HepG2 (cell line): ENCODE data around the gene INHBC. TPM values are rescaled to one million over a fixed set of nuclear protein-coding genes. Genes with fewer than 3 reads are reported as not detected.

ENCODE experiments used
- CCDC6 ChIP-seq: sonication (generic); formaldehyde crosslinking; IDR thresholded peaks from 2 replicates; pipeline ENCODE4 v1.8.1; 2022; ENCODE audit warnings: mild to moderate bottlenecking, missing genetic modification reagents, moderate library complexity
- DMAP1 ChIP-seq: IDR thresholded peaks from 2 replicates; pipeline ENCODE4 v1.6.1; 2016
- HDAC6 ChIP-seq: fragments of 200-600 bp; sonication (generic); IDR thresholded peaks from 2 replicates; pipeline ENCODE4 v1.7.0; 2017; ENCODE audit warnings: mild to moderate bottlenecking, antibody characterized with exemption, low read length, low read depth
- JUND ChIP-seq: sonication (generic); formaldehyde crosslinking; IDR thresholded peaks from 2 replicates; pipeline ENCODE4 v1.8.0; 2022; ENCODE audit warnings: mild to moderate bottlenecking, missing genetic modification reagents
- KIAA2018 ChIP-seq: sonication (generic); formaldehyde crosslinking; IDR thresholded peaks from 2 replicates; pipeline ENCODE4 v1.5.0; 2020; ENCODE audit warnings: mild to moderate bottlenecking, missing genetic modification reagents, borderline replicate concordance
- NRL ChIP-seq: sonication (generic); formaldehyde crosslinking; IDR thresholded peaks from 2 replicates; pipeline ENCODE4 v1.5.0; 2020; ENCODE audit warnings: missing genetic modification reagents, mild to moderate bottlenecking, moderate library complexity, borderline replicate concordance
- PAX8 ChIP-seq: sonication (generic); formaldehyde crosslinking; IDR thresholded peaks from 2 replicates; pipeline ENCODE4 v1.8.0; 2022; ENCODE audit warnings: mild to moderate bottlenecking, missing genetic modification reagents, borderline replicate concordance
- POLR2A ChIP-seq, 2 experiments: IDR thresholded peaks; 2 replicates each; pipeline ENCODE4 v1.6.1; 2011; ENCODE audit warnings: low read depth in 2 of 2, low read length in 2 of 2, mild to moderate bottlenecking in 1 of 2, moderate library complexity in 1 of 2; ENCODE audit not compliant: insufficient read depth in 1 of 2
- REPIN1 ChIP-seq: sonication (generic); formaldehyde crosslinking; IDR thresholded peaks from 2 replicates; pipeline ENCODE4 v1.8.0; 2022; ENCODE audit warnings: missing genetic modification reagents, low read depth, mild to moderate bottlenecking, borderline replicate concordance
- SMARCC2 ChIP-seq: fragments of 450-650 bp; IDR thresholded peaks from 2 replicates; pipeline ENCODE4 v1.6.1; 2017; ENCODE audit warnings: antibody characterized with exemption, mild to moderate bottlenecking
- SMARCE1 ChIP-seq: fragments of 450-650 bp; IDR thresholded peaks from 2 replicates; pipeline ENCODE4 v1.6.1; 2017; ENCODE audit warnings: borderline replicate concordance
- TARDBP ChIP-seq: sonication (generic); formaldehyde crosslinking; IDR thresholded peaks from 2 replicates; pipeline ENCODE4 v1.8.0; 2022; ENCODE audit warnings: mild to moderate bottlenecking, missing genetic modification reagents
- TBL1XR1 ChIP-seq: fragments of 150-350 bp; IDR thresholded peaks from 2 replicates; pipeline ENCODE4 v1.6.1; 2014; ENCODE audit warnings: borderline replicate concordance, low read length; ENCODE audit not compliant: partially characterized antibody
- THAP11 ChIP-seq: IDR thresholded peaks from 2 replicates; pipeline ENCODE4 v1.6.1; 2016; ENCODE audit warnings: missing biosample characterization, missing genetic modification reagents
- ZNF224 ChIP-seq: sonication (generic); formaldehyde crosslinking; IDR thresholded peaks from 2 replicates; pipeline ENCODE4 v1.5.0; 2020; ENCODE audit warnings: mild to moderate bottlenecking, missing genetic modification reagents
- ZNF605 ChIP-seq: sonication (generic); formaldehyde crosslinking; IDR thresholded peaks from 2 replicates; pipeline ENCODE4 v1.8.0; 2022; ENCODE audit warnings: mild to moderate bottlenecking, missing genetic modification reagents
- polyA plus RNA-seq, 8 experiments: library from polyadenylated mRNA; depleted of rRNA in 3 of 8; stranded (reverse) in 7 of 8; unstranded in 1 of 8; fragments of >200 nt; fragmentation: Illumina TruSeq in 4 of 8; extraction: Trizol in 4 of 8; gene quantifications; 2 replicates each; pipeline versions ENCODE4 v1.2.1 to v1.2.3, GENCODE V29; 2011 to 2016; ENCODE audit warnings: low read depth in 4 of 8, missing spikeins in 1 of 8, mixed read lengths in 1 of 8; ENCODE audit not compliant: insufficient read depth in 1 of 8
- total RNA-seq, 5 experiments: library from RNA; depleted of rRNA; stranded (reverse); fragments of >200 nt; fragmentation: Illumina TruSeq; extraction: Trizol; gene quantifications; 2 replicates each; pipeline ENCODE4 v1.2.3, GENCODE V29; 2016; ENCODE audit warnings: low read depth in 1 of 5
- TF ChIP-seq, protein P1 (sequence below): IDR thresholded peaks from 2 replicates; pipeline ENCODE4 v1.4.0; 2020; ENCODE audit warnings: mild to moderate bottlenecking, missing genetic modification reagents

Gene INHBC
- total and polyA plus RNA-seq, 2 of the 13 experiments (the other 11 are each of a cell fraction or from before 2014, with no cell fraction given), result 1.8 to 13.8 TPM

DNA sequence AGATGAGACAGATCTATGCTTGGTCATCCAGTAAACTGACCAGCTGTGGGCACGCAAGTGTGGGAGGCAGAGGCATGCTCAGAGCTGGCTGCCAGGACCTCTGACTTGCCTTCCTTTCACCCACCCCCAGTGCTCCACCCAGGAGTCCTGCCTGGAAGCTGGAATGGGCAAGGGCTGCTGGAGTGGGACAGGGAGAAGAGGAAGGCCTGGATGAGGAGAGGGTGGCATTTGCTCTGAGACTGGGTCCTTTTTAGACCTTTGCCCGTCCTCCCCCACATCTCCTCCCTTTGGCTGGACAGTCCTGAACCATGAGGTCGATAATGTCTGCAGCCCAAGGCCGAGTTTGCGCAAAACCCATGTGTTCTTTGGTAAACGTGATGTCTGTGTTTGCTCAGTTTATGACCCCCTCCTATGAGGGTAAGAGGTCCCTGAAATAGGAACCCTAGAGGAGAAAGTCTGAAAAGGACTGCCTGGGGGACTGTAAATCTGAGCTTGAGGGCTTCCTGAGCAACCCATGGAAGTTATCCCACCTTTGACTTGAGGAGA is 16.7 kb downstream of the INHBC start (continued):
- 0 out of 2 replicates have a peak, but pooled peaks have one; percentile 56 for TF ChIP-seq PAX8 (CRISPR knock-in tag)
- TF ChIP-seq CCDC6, result 0 out of 2 replicates have a peak, but pooled peaks have one; percentile 42
- TF ChIP-seq THAP11 (CRISPR knock-in tag), result peak; percentile 84
- peak; percentile 52; the same call in 1 of the 2 replicates for TF ChIP-seq NRL
- TF ChIP-seq SMARCC2, result no peak
- TF ChIP-seq TARDBP (CRISPR knock-in tag), result peak; percentile 99
- no peak for TF ChIP-seq HDAC6
- peak; percentile 76; the same call in 1 of the 2 replicates for TF ChIP-seq ZNF605 (CRISPR knock-in tag)
- TF ChIP-seq TBL1XR1, result peak; percentile 99
- 0 out of 2 replicates have a peak, but pooled peaks have one; percentile 42 for TF ChIP-seq KIAA2018
- peak in 1 of 2 experiments; percentile 52; a peak in 1 of 4 replicates for TF ChIP-seq POLR2A (IDR thresholded peaks at IDR 0.05; ENCODE audit: insufficient read depth in 1 of 2, low read depth in 2 of 2, low read length in 2 of 2)
- peak; percentile 69; the same call in 1 of the 2 replicates for TF ChIP-seq ZNF224 (CRISPR knock-in tag)
- peak; percentile 97; the same call in 1 of the 2 replicates for TF ChIP-seq REPIN1 (CRISPR knock-in tag)
- peak; percentile 97 for TF ChIP-seq DMAP1
- TF ChIP-seq JUND (CRISPR knock-in tag), result peak; percentile 83
- TF ChIP-seq, protein P1, sequence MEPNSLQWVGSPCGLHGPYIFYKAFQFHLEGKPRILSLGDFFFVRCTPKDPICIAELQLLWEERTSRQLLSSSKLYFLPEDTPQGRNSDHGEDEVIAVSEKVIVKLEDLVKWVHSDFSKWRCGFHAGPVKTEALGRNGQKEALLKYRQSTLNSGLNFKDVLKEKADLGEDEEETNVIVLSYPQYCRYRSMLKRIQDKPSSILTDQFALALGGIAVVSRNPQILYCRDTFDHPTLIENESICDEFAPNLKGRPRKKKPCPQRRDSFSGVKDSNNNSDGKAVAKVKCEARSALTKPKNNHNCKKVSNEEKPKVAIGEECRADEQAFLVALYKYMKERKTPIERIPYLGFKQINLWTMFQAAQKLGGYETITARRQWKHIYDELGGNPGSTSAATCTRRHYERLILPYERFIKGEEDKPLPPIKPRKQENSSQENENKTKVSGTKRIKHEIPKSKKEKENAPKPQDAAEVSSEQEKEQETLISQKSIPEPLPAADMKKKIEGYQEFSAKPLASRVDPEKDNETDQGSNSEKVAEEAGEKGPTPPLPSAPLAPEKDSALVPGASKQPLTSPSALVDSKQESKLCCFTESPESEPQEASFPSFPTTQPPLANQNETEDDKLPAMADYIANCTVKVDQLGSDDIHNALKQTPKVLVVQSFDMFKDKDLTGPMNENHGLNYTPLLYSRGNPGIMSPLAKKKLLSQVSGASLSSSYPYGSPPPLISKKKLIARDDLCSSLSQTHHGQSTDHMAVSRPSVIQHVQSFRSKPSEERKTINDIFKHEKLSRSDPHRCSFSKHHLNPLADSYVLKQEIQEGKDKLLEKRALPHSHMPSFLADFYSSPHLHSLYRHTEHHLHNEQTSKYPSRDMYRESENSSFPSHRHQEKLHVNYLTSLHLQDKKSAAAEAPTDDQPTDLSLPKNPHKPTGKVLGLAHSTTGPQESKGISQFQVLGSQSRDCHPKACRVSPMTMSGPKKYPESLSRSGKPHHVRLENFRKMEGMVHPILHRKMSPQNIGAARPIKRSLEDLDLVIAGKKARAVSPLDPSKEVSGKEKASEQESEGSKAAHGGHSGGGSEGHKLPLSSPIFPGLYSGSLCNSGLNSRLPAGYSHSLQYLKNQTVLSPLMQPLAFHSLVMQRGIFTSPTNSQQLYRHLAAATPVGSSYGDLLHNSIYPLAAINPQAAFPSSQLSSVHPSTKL (CRISPR knock-in tag), result peak; percentile 99
- no peak for TF ChIP-seq SMARCE1
